Astrocyte of the spinal cord (primary cell): ENCODE data around the gene KIF3A.

Experiments
- DNase-seq: peaks from one replicate; pipeline ENCODE4 v3.0.0; 2011; ENCODE audit warnings: low read depth, low spot score
- H3K4me3 ChIP-seq: 2 replicates; pipeline ENCODE4 v1.5.1; 2011; ENCODE audit warnings: low read depth, mild to moderate bottlenecking, low read length, moderate library complexity
- CTCF ChIP-seq: IDR thresholded peaks from 2 replicates; pipeline ENCODE4 v1.5.1; 2012; ENCODE audit warnings: low read depth, mild to moderate bottlenecking, low read length, inconsistent platforms
- in situ Hi-C: cut with HindIII; loops from 2 replicates; pipeline ENCODE4 v1.10.0; 2017; ENCODE audit warnings: low sequenced_read_pairs

Gene KIF3A

DNA sequence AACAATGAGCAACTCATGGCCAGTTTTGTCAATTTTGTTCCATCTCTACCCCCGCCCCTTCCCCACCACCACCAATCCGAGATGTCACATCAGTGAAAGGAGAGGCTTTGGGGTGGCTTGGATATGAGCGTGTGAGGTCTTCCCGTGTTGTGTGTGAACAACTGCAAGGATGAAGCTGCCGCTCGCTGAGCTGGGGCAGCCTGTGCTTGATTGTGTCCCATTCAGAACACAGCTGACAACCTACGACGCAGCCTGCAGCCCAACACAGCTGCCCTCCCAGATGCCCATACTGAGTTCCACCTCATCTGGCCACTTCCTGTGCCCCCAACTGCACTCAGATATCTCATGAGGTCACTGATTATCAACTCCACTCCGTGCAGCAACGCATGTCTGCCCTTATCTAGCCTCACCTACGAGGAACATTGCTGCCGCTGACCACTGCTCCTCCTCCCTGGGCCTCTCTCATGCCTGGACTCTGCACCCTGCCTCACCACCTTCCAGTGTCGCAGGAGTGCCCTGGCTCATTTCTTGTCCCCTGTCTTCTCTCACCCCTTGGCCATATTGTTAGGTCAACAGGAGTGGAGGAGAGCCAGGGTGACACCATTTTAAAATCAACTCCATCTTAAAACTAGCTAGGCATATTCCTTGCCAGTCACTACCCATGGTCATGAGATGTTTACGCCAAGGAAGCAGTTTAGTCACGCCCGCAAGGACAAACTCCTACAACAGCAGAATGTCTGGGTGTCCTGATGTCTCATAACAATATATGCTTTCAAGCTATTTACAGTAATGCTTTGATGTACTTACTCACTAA, 70.8 kb downstream of the KIF3A start:
- no peak for DNase-seq
- no peak for TF ChIP-seq CTCF
- no peak overlapping the region for H3K4me3 ChIP-seq
- in situ Hi-C loops: no loop called here

DNA sequence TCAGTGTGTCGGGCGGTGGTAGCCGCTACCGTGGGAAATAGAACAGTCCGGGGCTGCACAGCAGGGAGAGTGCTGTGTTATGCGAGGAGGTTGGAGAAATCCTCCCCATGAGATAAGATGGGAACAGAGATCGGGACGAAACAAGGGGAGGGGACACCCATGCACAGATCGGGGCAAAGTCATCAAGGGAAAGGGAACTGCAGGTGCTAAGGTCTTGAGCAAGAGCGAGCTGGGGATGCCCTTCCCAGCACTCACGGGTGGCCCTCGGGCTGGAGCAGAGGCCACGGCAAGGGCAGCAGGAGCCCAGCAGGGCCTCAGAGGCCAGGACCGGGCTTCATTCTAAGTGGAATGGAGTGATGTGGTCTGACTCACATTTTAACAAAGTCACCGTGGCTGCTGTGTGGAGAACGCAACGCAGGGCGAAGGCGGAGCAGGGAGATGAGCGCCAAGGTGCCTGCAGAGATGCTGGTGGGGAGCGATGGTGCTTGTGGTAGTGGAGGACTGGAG, 71.7 kb downstream of the KIF3A start:
- DNase-seq: no peak
- in situ Hi-C loops: no loop called here
- no peak for TF ChIP-seq CTCF
- no peak overlapping the region for H3K4me3 ChIP-seq

DNA sequence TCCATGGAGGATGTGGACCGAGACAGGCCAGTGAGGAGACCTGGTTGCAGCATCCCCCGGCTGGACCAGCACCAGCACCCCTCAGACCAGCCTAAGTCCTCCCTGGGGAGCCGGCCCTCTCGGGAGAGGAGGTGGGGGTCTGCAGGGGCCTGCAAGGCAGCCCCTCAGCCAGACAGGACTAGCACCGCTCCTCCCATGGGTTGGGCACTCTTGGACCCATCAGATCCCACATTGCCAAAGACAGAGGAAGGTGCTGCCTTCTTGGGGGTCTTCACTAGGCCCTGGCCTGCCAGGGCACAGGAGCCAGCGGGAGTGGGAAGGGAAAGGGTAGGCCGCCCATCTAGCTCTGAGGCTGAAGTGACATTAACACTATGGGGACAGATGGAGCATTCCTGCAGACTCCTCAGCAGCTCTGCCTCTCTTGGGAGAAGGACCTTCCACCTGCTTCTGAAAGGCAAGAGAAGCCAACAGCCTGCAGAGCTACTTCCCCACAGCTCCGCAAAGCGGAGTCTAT, 72.6 kb downstream of the KIF3A start:
- H3K4me3 ChIP-seq: no peak overlapping the region
- no peak for TF ChIP-seq CTCF
- in situ Hi-C loops: no loop called here
- no peak for DNase-seq

- no peak for DNase-seq
- in situ Hi-C loops: no loop called here
- no peak overlapping the region for H3K4me3 ChIP-seq
- no peak for TF ChIP-seq CTCF
These were observed 73.3 kb downstream of the KIF3A start for GRCh38 chr5:132663771-132664695.

DNA sequence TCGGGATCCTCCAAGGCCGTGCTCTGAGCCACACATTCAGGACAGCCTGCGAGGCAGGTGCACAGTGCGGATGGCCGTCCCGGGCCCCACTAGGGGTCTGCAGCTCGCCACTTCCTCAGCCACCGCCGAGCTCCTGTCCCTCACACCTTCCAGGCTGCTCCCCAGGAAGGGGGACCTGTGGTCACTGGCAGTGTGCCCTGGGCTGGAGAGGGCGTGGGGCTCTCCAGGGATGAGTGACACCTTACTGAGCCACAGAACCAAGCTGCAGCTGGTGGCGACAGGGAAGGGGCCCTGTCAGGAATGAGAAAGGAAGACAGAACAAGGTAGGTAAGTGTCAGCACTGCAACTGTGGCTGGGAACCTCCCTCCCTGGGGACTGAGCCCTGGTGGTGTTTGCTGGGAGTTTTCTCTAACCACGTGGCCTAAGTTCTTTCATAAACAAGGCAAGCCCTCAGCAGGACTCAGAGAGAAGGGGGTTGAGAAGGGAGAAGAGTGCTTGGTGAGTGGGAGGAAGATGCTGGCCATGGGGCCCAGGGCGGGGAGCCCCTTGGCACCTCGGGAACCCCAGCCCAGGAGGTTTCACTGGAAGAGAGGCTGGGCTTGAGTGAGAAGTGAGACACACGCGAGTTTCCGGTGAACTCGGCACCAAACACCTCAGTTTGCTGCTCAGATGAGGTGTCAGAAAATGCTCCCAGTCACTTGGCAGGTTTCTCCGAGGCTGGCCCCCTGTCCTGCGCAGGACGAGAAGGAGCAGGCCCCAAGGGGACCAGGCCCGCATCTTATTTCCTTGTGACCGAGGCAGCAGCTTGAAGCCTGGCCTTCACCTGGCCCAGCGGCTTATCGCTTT, 74.2 kb downstream of the KIF3A start:
- DNase-seq: no peak
- in situ Hi-C loops: no loop called here
- no peak overlapping the region for H3K4me3 ChIP-seq
- TF ChIP-seq CTCF: no peak

GRCh38 chr5:132662004-132662401, 75.3 kb downstream of the KIF3A start:
- in situ Hi-C loops: no loop called here
- TF ChIP-seq CTCF: no peak
- no peak for DNase-seq
- H3K4me3 ChIP-seq: no peak overlapping the region
